ENCODE data around the gene HDGFL3.

DNA sequence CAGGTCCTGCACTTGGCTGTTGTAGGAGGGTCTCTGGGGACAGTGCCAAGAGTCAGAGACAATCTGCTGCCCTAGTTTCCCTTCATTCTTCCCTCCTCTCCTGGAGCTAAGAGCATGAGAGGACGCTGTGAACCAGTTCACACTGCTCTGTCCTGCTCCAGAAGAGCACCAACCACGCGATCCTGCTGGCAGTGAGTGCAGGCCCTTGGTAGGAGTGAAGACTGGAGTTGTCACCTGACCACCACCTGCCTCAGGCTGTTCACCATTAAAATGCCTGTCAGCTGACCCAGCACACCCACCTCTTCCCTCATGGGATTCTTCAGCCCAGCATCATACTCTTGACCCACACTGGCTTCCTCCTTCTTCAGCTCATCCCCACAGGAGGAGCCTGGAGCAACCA lies 97.2 kb downstream of the HDGFL3 start:
- no peak for TF ChIP-seq POLR2AphosphoS5 (IDR thresholded peaks at IDR 0.05; ENCODE audit: borderline replicate concordance, low read depth, low read length)
- no peak for TF ChIP-seq EZH2 (IDR thresholded peaks at IDR 0.05)
